GM23338 (cell line): ENCODE data around the gene NPAS3. TPM values are rescaled to one million over a fixed set of nuclear protein-coding genes. Genes with fewer than 3 reads are reported as not detected.

ENCODE experiments used
- ATAC-seq: fragments of 200-7000 bp; cut with Tn5 transposase; 3 replicates; pipeline ENCODE4 v1.9.1; 2020
- DNase-seq: peaks from one replicate; pipeline ENCODE4 v3.0.0-alpha.2; 2015; ENCODE audit warnings: low spot score
- H2AFZ ChIP-seq: fragments of 200-600 bp; sonication (generic); 2 replicates; pipeline ENCODE4 v1.8.0; 2016; ENCODE audit warnings: antibody characterized with exemption, mild to moderate bottlenecking, moderate library complexity
- H3F3A ChIP-seq: fragments of 200-600 bp; sonication (generic); replicated peaks from 2 replicates; pipeline ENCODE4 v1.8.0; 2017; ENCODE audit warnings: antibody characterized with exemption, mixed run types, low read depth
- H3K27ac ChIP-seq: fragments of 200-600 bp; sonication (generic); 2 replicates; pipeline ENCODE4 v1.6.1; 2016; ENCODE audit warnings: low read depth
- H3K27me3 ChIP-seq: fragments of 200-600 bp; sonication (generic); 2 replicates; pipeline ENCODE4 v1.8.0; 2016; ENCODE audit warnings: mild to moderate bottlenecking, mixed run types, moderate library complexity; ENCODE audit not compliant: insufficient read depth
- H3K36me3 ChIP-seq: fragments of 200-600 bp; sonication (generic); 2 replicates; pipeline ENCODE4 v1.8.0; 2016; ENCODE audit warnings: mild to moderate bottlenecking; ENCODE audit not compliant: insufficient read depth
- H3K4me1 ChIP-seq: fragments of 200-600 bp; sonication (generic); 2 replicates; pipeline ENCODE4 v1.8.0; 2016; ENCODE audit warnings: mild to moderate bottlenecking, moderate library complexity; ENCODE audit not compliant: insufficient read depth
- H3K4me2 ChIP-seq: fragments of 200-600 bp; sonication (generic); 2 replicates; pipeline ENCODE4 v1.7.1; 2017; ENCODE audit warnings: mixed run types
- H3K4me3 ChIP-seq: fragments of 200-600 bp; sonication (generic); 2 replicates; pipeline ENCODE4 v1.6.1; 2016; ENCODE audit warnings: mixed run types
- H3K79me2 ChIP-seq: fragments of 200-600 bp; sonication (generic); replicated peaks from 2 replicates; pipeline ENCODE4 v1.8.0; 2017; ENCODE audit warnings: mild to moderate bottlenecking; ENCODE audit not compliant: insufficient read depth
- H3K9me2 ChIP-seq: fragments of 200-600 bp; sonication (generic); 2 replicates; pipeline ENCODE4 v1.8.0; 2017; ENCODE audit not compliant: insufficient read depth
- H4K20me1 ChIP-seq: fragments of 200-600 bp; sonication (generic); replicated peaks from 2 replicates; pipeline ENCODE4 v1.8.0; 2017; ENCODE audit warnings: mild to moderate bottlenecking; ENCODE audit not compliant: insufficient read depth
- H3K27ac Mint-ChIP-seq: 2 replicates; pipeline ENCODE4 v1.8.0; 2020; ENCODE audit warnings: inconsistent platforms, mild to moderate bottlenecking, moderate library complexity, mixed read lengths
- H3K27me3 Mint-ChIP-seq: 3 replicates; pipeline ENCODE4 v1.8.0; 2022; ENCODE audit warnings: low read depth, mild to moderate bottlenecking, moderate library complexity, mixed read lengths, inconsistent platforms; ENCODE audit not compliant: insufficient read depth, poor library complexity
- H3K36me3 Mint-ChIP-seq: 3 replicates; pipeline ENCODE4 v1.8.0; 2021; ENCODE audit warnings: low read depth, mild to moderate bottlenecking, inconsistent platforms, moderate library complexity, mixed read lengths
- H3K4me1 Mint-ChIP-seq: 3 replicates; pipeline ENCODE4 v1.8.0; 2020; ENCODE audit warnings: mild to moderate bottlenecking, inconsistent platforms, mixed read lengths
- H3K4me3 Mint-ChIP-seq: 3 replicates; pipeline ENCODE4 v1.8.0; 2021; ENCODE audit warnings: moderate library complexity, mild to moderate bottlenecking, inconsistent platforms, mixed read lengths
- H3K9me3 Mint-ChIP-seq: 3 replicates; pipeline ENCODE4 v1.8.0; 2020; ENCODE audit warnings: moderate library complexity, mild to moderate bottlenecking, inconsistent platforms, mixed read lengths
- POLR2AphosphoS5 ChIP-seq: IDR thresholded peaks from 2 replicates; pipeline ENCODE4 v1.6.1; 2016; ENCODE audit warnings: antibody characterized with exemption, low read depth
- STAT1 ChIP-seq: IDR thresholded peaks from one replicate; pipeline ENCODE4 v1.6.1; 2016; ENCODE audit warnings: antibody characterized with exemption; ENCODE audit not compliant: unreplicated experiment
- ZNF114 ChIP-seq: fragments of 250-450 bp; sonication (Bioruptor Pico); IDR thresholded peaks from 2 replicates; pipeline ENCODE4 v1.5.0; 2020; ENCODE audit warnings: mild to moderate bottlenecking, moderate library complexity
- ZNF331 ChIP-seq: fragments of 250-450 bp; sonication (Bioruptor Pico); IDR thresholded peaks from 2 replicates; pipeline ENCODE4 v1.5.0; 2020; ENCODE audit warnings: low read depth, mild to moderate bottlenecking, moderate library complexity
- ZNF462 ChIP-seq: fragments of 250-450 bp; sonication (Bioruptor Pico); IDR thresholded peaks from 2 replicates; pipeline ENCODE4 v1.5.0; 2020; ENCODE audit warnings: mild to moderate bottlenecking, moderate library complexity
- polyA plus RNA-seq: library from polyadenylated mRNA; unstranded; fragments of >200 nt; fragmentation: Nextera tagmentation; extraction: Ambion mirVana; gene quantifications from 2 replicates; pipeline ENCODE4 v1.2.1, GENCODE V29; 2016
- total RNA-seq: library from RNA; depleted of rRNA; stranded (reverse); fragments of >200 nt; shearing (Covaris generic); gene quantifications from 2 replicates; pipeline ENCODE4 v1.2.3, GENCODE V29; 2014
- TF ChIP-seq, protein P1 (sequence below): IDR thresholded peaks from 2 replicates; pipeline ENCODE4 v1.6.1; 2016; ENCODE audit warnings: antibody characterized with exemption
- TF ChIP-seq, protein P2 (sequence below), 2 experiments: fragments of 200-600 bp in 1 of 2; sonication (generic) in 1 of 2; conservative IDR thresholded peaks; 2 replicates each; pipeline versions ENCODE4 v1.5.1 to v1.6.1; 2016 to 2017; ENCODE audit warnings: antibody characterized with exemption in 2 of 2, low read depth in 2 of 2, mild to moderate bottlenecking in 2 of 2, moderate library complexity in 1 of 2

NPAS3 gene
- total and polyA plus RNA-seq, 2 experiments from 2014 or later = 0.17 to 0.19 TPM

DNA sequence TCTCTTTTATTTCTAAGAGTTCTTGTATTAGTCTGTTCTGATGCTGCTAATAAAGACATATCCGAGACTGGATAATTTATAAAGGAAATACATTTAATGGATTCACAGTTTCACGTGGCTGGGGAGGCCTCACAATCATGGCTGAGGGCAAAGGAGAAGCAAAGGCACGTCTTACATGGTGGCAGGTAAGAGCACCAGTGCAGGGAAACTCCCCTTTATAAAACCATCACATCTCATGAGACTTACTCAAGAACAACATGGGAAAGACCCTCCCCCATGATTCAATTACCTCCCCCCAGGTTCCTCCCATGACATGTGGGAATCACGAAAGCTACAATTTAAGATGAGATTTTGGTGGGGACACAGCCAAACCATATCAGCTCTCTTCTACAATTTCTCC is 503.0 kb downstream of the NPAS3 start (continued):
- TF ChIP-seq ZNF462 (CRISPR knock-in tag) (no peak), ZNF331 (CRISPR knock-in tag) (no peak)
- TF ChIP-seq, protein P1, sequence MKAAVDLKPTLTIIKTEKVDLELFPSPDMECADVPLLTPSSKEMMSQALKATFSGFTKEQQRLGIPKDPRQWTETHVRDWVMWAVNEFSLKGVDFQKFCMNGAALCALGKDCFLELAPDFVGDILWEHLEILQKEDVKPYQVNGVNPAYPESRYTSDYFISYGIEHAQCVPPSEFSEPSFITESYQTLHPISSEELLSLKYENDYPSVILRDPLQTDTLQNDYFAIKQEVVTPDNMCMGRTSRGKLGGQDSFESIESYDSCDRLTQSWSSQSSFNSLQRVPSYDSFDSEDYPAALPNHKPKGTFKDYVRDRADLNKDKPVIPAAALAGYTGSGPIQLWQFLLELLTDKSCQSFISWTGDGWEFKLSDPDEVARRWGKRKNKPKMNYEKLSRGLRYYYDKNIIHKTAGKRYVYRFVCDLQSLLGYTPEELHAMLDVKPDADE = no peak

GRCh38 chr14:33444136-33444535 is 505.5 kb downstream of the NPAS3 start:
- no peaks in the 10 kb centered on the region for H3K27me3 ChIP-seq
- H3K4me2 ChIP-seq = no peak overlapping the region
- Mint-ChIP-seq H3K4me1 (peaks cover 4% of the 10 kb centered on the region; the same call in 2 of the 3 replicates), H3K36me3 (no peaks in the 10 kb centered on the region), H3K9me3 (no peaks in the 10 kb centered on the region), H3K27ac (no peak overlapping the region), H3K27me3 (no peaks in the 10 kb centered on the region), H3K4me3 (no peak overlapping the region)
- no peaks in the 10 kb centered on the region; the same call in 1 of the 2 replicates for H3K36me3 ChIP-seq
- no peak for DNase-seq
- no peaks in the 10 kb centered on the region for H3K4me1 ChIP-seq
- no peak overlapping the region for H3K4me3 ChIP-seq
- H3K9me2 ChIP-seq = peaks cover 16% of the 10 kb centered on the region
- H3K79me2 ChIP-seq = no peaks in the 10 kb centered on the region
- no peak overlapping the region for H2AFZ ChIP-seq
- ATAC-seq = no peak
- H3K27ac ChIP-seq = no peak overlapping the region
- H3F3A ChIP-seq = no peaks in the 10 kb centered on the region
- no peaks in the 10 kb centered on the region for H4K20me1 ChIP-seq
- no peak for TF ChIP-seq STAT1
- TF ChIP-seq POLR2AphosphoS5 = no peak
- TF ChIP-seq, protein P2, sequence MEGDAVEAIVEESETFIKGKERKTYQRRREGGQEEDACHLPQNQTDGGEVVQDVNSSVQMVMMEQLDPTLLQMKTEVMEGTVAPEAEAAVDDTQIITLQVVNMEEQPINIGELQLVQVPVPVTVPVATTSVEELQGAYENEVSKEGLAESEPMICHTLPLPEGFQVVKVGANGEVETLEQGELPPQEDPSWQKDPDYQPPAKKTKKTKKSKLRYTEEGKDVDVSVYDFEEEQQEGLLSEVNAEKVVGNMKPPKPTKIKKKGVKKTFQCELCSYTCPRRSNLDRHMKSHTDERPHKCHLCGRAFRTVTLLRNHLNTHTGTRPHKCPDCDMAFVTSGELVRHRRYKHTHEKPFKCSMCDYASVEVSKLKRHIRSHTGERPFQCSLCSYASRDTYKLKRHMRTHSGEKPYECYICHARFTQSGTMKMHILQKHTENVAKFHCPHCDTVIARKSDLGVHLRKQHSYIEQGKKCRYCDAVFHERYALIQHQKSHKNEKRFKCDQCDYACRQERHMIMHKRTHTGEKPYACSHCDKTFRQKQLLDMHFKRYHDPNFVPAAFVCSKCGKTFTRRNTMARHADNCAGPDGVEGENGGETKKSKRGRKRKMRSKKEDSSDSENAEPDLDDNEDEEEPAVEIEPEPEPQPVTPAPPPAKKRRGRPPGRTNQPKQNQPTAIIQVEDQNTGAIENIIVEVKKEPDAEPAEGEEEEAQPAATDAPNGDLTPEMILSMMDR (conservative IDR thresholded peaks at IDR 0.05; ENCODE audit: low read depth in 2 of 2) = no peak
- TF ChIP-seq ZNF114 (CRISPR knock-in tag) = no peak
- TF ChIP-seq ZNF462 (CRISPR knock-in tag) = no peak
